Stimulated activated CD8-positive, alpha-beta memory T cell treated with anti-CD3 and anti-CD28 coated beads, Interleukin-2, amount 100 ng/mL, for 1 hour (primary cell): Measurements from ENCODE around the gene IL9.

ENCODE experiments used
- DNase-seq, 2 donors: peaks; one replicate each; pipeline ENCODE4 v3.0.0-alpha.2; 2020; ENCODE audit warnings: low read depth in 2 of 2

The IL9 gene

DNA sequence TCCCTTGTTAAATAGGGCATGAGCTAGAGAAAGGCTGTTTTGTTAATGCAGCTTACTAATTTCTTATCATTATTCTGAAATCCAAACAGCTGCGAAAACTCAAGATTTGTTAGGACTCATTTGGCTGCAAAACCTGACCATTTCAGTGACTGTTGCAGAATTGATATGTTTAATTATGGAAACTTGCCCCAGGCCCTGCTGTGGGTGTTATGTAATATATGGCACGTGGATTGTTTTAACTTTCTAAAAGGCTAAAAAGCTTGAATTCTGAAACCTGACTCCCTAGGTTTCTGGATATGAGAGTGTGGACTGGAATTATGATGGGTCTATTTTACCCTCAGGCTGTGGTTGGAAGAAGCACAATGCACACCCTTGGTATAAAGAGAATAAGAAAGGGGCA lies 4.4 kb downstream of the IL9 start:
- no peak for DNase-seq

DNA sequence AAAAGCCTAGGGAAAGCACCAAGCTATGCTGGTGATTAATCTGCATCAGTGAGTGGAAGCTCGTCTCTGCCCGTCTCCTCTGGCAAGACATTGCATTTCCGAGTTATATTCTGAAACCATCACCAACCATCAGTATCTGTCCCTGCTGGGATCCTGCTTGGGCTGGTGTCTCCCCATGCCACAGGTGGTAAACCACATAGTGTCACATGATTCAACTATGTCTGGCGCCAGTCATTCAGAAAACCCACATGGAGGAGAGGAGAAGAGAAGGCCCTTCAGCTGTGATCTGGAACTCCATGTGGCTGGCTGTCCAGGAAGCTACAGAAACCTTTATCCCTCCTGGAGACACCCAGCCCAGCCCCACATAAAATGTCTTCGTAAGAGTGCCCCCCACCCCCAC lies 4.8 kb downstream of the IL9 start:
- DNase-seq, result no peak

DNA sequence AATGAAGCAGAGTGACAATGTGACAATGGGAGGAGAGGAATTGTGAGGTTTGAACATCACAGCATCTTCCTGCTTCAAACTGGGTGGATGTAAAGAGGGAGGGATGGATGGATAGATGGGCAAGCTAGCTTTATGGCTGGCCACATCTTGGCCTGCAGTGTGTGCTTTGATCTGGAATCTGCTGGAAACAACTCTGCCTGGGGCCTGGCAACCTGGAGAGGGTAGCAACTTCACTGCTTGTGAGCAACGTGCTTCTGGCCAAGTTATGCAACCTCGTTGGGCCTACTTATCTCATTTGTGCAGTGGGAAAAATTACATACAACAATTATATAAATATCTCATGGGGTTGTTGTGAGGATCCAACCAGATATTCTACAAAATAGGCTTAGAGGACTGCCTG lies 5.3 kb downstream of the IL9 start:
- DNase-seq, result no peak

DNA sequence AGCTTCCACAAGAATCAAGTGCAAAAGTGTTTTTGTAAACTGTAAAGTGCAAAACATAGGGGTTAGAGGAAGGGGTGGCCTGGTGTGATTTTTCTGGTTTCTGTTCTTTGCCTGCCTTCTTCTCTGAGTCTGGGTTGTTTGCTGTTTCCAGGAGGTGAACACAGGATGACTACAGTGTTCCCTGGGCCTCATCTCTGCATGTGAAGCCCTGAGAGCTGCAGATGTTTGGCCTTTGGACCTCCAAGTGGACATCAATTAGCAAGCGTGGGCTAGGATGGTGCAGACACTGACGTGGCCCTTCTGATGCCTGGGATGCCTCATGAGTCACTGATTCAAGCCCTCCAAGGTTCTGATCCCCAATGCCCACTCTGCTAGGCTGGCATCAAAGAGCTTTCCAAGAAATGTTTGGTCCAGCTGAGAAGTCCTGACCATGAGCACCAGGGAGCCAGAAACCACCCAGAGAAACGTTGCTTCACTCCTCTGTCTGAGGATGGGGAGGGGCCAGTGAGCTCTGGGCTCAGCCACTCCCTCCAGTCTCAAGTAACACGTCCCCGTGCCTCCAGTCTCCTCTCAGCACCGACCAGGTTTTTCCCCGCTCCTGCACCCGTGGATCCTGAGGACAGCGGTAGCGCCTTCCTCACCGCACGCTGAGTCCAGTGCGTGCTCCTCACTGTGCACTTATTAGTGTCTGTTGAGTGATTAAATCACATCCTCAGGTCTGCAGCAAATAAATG lies 7.6 kb downstream of the IL9 start:
- DNase-seq, result no peak

DNA sequence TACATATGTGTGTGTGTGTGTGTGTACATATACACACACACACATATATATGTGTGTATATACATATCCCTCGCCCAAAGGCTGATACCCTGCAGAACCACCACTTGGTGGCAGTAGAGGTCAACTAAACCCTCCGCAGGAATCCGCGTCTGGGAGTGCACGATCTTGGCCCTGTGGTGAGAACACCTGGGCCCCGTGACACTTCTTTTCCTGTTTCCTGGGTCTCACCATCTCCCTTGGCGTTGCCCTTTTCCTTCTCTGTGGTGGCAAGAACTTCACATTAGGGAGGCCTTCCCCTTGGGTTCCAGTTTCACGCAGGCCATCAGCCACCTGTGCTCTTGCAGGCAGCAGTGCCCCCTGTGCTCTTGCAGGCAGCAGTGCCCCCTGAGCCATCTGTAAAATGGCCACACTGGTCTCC lies 8.2 kb downstream of the IL9 start:
- peak; percentile 13 to 40 for DNase-seq

DNA sequence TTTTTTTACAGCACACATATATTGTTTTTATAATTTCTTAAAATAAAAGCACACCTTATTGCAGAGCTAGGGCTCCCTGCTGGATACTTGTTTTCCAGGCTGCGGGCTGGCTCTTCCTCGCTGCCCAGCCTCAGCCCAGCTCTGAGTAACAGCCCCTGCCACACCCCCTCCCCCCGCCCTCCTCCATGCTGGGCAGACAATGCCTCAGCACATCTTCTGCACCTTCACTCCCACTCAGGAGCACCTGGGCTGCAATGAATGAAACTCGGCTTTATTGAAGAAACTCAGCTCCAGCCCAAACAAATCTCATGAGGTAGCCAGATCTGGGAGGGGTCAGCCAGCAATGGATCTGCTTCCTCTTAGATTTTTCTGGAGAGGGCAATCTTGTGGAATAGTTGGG lies 9.5 kb downstream of the IL9 start:
- DNase-seq, result no peak

DNA sequence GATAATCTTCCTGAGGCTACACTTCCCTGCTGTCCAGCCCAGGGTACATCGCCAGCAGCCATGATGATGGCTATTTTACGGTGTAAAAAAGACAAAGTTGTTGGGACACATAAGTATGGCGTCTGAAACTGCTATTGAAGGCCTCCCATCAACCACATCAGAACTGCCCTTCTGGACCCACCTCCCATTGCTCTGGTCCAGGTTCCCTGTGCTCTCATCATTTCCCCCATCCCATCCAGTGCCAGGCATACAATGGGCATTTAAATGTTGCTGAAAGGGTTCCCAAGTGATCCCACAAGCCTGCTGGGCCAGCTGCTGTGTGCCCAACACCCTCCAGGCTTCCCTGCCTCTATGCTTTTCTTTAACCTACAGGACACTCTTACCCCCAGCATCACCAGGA lies 10.6 kb downstream of the IL9 start:
- no peak for DNase-seq

DNA sequence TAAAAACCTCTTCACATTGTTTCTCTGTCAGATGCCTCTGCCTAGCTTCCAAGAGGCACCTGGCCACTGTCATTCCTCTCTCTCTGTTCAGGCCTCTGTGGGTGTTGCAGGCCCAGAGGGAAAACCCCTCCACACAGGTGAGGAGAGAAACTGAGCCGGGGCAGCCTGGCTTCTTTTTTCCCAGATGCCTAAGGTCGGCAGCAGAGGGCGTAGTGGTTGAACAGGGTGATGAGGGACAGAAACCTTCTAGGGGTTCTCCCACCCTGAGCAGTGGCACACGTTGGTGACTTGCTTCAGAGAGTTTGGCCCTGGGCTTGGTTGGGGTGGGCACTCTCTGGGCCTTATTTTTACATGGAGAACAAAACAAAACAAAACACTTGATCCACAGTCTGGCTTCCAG lies 12.2 kb downstream of the IL9 start:
- DNase-seq, result no peak

DNA sequence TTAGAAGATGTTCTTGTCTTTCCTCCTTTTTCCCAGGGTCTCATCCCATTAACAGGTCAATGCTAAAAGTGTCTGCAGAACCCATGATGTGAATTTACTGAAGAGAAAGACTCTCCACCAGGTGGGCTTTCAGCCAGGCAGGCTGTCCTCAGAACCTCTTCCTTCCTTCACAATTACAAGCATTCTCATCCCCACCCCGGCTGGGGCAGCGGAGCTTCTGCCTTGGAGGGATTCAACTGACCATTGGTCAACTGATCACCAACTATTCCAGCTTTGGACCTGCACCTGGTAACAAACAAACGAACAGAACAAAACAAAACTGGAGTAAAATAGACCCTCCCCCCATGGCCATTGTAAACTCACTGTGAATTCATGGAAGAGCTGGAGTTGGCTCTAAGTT lies 12.6 kb downstream of the IL9 start:
- no peak for DNase-seq

DNA sequence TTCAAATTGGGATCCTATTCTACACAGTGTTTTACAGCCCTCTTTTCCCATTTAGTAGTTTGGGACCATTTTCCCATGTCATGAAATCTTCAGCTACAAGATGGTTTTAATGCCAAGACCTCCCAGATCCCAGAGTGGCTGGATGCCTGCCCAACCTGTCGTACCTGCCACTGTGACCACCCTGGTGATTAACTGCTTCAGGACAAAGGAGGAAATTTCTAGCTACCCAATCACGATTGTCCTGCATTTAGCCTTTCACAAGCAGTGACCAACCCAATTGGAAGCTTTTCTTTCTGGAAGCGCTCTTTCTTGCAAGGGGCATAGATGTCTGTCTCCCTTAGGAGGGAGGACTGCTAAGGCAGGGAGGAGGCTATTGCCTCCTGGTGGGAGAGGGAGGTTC lies 13.8 kb downstream of the IL9 start:
- DNase-seq, result no peak

DNA sequence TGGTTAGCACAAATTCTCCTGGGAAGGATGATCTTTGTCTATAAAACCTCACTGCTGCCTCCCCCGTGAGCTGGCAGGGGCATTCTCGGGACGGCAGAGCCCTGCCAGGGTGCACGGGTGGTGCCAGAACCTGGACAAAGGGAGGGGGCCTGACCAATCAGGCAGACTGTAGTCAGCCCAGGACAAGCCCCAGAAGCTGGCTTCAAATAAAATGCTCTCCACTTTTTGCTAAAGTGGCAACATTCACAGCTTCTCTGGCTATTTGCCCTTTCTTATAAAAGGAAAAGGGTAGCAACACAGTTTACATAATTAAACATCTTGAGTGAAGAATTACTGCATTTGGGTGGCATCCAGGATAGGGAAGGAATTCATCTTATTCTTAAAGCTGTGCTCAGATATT lies 14.4 kb downstream of the IL9 start:
- no peak for DNase-seq

DNA sequence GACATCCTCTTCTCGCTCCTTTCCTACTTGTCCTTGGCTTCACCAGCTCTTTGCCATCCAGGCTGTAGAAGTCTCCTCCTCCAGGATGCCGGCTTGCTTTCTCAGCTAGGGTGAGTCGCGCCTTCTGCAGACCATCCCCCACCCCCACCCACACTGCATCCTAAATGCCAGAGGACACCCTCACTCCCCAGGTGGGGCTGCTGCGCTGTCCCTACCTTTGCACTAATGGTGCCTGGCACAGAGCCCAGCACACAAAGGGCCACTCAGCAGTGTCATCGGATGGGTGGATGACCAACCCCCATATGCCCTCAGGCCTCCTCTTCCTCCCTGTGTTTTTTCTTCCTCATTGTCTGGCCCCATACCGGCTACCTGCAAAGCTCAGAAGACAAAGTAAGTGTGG lies 14.8 kb downstream of the IL9 start:
- no peak for DNase-seq

DNA sequence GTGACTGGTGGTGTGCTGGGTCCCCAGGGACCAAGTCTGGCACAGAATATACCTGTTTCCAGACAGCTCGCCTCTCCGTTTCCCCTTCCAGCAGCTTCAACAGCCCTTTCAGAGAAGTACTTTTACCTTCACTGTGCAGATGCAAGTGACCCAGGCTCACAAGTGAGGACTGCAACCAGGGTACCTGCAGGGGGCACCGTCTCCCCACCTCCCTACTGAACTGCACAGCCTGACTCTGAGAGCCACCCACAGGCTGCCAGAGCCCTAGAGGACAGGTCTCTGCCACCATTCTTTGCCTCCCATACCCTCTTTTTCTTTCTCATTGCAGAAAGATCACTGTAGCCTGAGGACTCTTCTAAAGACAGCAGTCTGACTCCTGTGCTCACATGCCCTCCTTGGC lies 15.4 kb downstream of the IL9 start:
- no peak for DNase-seq

DNA sequence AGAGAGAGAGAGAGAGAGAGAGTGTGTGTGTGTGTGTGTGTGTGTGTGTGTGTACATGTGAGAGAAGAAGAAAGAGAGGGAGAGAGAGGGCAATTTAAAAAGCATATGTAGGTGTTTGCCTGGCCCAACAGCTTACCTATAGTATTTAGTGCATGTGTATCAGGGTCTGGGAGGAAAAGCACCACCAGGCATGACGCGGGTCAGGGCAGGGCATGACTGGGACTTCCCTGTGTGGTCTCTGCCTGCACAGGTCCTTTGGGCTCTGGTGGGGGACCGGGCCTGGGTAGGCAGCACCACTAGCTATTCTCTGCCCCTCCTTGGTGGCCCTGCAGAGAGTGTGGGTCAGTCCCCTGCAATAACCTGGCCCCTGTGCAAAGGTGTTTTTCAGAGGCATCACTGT lies 16.1 kb downstream of the IL9 start:
- no peak for DNase-seq

DNA sequence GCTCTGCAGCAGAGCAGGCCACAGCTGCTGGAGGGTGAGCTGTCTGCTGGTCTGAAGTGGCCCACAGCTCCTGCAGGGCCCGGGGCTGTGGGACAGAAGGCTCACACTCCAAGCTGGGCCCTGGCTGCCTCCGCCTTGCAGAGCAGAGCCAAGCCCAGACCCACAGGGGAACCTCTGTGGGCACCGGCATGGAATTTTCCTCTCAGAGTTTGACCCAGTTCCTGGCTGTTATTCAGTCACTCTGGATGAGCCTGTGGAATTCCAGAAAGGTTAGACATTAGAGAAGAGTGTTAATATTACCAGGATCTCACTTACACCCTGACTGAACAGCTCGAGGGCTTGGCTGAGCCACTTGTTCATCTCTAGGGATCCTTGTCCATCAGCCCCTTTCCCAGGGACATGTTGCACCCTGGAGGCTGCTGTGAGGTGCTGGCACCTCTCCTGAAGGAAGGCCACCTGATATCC lies 17.5 kb downstream of the IL9 start:
- DNase-seq, result no peak

DNA sequence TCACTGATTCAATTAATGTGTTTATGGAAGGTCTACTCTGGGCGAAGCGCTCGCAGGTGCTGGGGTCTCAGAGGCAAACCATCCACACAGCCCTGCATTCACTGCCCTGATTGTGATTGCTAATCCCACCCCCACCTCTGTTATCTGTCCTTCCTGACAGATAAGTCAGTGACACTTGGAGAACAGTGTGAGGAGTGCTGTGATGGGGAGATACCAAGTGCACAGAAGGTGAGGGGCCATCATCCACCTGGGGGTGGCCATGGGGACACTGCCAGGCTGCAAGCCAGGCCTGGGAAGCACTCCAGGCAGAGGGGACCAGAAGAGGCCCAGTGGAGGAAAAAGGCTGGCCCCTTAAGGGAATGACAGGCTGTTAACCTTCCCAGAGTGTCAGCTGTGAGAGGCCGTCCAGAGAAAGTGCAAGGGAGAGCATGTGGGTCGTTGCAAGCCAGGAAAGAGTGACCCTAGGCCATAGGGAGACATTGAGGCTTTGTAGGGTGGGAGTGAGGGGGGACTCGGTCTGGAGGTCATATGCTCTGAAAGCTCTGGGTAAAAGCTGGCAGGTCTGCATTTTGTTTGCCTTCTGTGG lies 18.0 kb downstream of the IL9 start:
- no peak for DNase-seq

DNA sequence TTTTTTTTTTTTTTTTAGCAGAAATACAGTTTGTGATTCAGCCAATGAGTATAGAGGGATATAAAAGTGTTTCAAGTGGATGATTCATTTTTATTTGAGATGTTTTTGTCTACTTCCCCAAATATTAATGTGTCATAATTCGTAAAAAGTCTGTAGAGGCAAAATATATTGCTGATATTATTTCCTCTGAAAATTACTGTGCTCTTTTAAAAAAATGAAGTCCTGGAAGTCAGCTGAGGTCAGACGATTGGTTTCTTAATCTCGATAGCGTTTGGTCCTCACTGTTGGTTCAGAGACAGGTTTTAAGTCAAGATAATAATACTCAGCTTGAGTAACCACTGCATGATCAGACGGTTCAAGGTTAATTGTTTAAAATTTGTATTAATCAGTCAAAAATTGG lies 19.5 kb downstream of the IL9 start:
- no peak for DNase-seq

DNA sequence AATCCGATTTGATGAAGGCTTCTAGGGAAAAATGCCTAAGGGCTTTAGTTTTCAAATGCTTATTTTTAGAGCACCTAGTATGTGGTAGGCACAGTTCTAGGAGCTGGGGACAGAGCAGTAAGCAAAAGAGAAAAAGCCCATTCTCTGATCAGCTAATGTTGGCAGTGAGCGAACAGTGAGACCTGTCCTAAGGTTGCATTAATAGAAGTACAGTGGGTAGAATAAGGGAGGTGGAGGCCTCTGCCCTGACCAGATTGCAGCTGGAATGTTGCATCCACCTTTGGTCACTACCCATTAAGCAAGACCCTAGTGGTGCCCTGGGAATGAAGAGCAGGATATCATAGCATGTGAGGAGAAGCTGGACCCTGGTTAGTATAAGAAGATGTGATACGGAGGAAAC lies 20.1 kb downstream of the IL9 start:
- no peak for DNase-seq

DNA sequence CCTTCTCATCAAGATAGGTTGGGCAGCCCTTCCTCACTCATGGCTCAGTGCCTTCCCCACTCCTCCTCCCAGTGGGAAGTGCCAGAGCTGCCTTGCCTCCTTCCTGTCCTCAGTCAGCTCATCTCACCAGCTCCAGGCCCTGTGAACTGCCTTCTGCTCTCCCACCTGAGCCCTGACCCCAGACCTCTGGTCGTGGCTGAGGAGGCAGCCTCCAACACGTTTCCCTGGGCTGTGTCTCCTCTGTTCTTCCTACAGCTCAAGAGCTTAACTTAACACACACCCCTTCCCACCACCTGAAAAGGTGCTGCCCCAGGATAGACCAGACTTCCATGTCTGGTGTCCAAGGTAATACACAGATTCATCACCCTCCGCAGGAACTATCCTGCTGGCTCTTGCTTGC lies 21.2 kb downstream of the IL9 start:
- DNase-seq, result no peak

DNA sequence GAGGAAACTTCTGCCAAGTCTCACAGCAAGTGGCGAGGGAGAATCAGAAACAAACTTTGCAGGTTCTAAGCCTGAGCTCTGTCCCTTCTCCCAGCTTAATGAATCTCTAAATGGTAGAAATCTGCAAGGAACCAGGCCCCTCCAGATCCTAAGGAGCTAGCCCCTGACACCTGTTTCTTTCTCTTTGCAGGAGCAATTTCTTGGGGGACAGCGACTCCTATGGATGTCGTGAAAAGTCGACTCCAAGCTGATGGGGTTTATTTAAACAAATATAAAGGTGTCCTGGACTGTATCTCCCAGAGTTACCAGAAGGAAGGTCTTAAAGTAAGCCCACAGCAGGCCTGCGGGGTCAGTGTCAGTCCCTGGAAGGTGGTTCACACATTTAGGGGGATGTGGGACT lies 21.8 kb downstream of the IL9 start:
- DNase-seq, result no peak

DNA sequence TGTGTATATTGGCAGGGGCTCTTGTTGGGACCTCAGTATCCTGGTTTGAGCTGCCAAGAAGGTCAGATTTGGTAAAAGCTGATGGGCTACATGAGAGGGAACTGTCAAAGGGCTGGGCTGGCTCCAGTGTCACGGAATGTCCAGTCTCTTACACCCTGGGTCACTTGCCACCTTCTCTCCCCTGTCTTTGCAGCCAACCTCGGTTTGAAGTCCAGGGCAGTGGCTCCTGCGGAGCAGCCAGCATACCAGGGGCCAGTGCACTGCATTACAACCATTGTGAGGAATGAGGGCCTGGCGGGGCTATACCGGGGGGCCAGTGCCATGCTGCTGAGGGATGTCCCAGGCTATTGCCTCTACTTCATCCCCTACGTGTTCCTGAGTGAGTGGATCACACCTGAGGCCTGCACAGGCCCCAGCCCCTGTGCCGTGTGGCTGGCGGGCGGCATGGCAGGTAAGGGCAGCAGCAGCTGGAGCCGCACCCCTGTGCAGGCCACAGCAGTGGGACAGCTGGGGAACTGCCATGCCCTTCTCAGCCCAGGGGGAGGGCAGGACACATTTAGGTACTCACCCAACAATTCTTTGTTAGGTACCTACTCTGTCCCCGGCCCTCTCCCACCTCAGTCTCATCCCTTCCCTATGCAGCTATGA lies 24.2 kb downstream of the IL9 start:
- no peak for DNase-seq

DNA sequence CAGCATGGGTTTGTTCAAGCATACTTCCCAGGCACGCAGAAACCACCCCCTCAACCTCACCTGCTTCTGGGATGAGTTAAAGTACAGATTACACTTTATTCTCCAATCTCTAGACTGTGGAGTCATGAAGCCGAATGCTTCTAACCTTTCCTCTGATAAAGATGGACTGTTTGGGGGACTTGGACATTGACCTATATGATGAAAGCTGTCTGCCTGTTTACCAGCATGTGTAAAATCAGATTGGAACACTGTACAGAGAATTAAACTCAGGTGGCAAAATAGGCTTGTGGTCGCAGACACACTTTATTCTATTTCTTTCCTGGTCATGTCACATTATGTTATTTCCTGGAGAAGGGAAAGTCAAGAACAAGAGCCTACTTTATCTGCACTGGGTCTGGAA lies 25.7 kb downstream of the IL9 start:
- DNase-seq, result no peak

DNA sequence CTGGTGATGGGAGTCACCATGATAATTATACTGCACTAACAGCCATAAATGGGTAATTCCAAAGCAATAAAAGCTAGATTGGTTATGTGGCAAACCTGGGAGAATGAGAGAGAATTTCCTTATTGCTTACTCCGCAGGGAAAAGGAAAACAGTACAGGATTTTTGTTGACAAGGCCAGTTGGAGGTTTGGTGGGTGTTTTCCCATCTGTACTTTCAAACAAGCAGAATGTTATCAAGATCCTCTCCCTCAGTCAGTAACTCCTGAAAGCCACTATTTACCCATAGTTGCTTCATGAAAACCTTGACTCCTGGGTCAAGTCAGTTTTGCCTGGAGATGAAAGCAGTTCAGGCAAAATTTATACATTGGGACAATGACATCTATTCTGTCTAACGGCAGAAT lies 26.4 kb downstream of the IL9 start:
- DNase-seq, result no peak
